Esophagus (tissue), 2 donors: ENCODE data around the gene DNASE1L1. TPM values are rescaled to one million over a fixed set of nuclear protein-coding genes. Genes with fewer than 3 reads are reported as not detected.

Experiments
- H3K27ac ChIP-seq, 2 donors: one replicate each; pipeline ENCODE4 v1.5.1; 2013; ENCODE audit warnings: low read depth in 2 of 2, mild to moderate bottlenecking in 2 of 2, inconsistent platforms in 1 of 2, low read length in 1 of 2, moderate library complexity in 1 of 2
- H3K27me3 ChIP-seq, 2 donors: one replicate each; pipeline ENCODE4 v1.6.1; 2013; ENCODE audit warnings: low read length in 2 of 2, control low read depth in 1 of 2, mild to moderate bottlenecking in 1 of 2; ENCODE audit not compliant: insufficient read depth in 2 of 2, control insufficient read depth in 1 of 2
- H3K36me3 ChIP-seq, 2 donors: one replicate each; pipeline ENCODE4 v1.6.1; 2013; ENCODE audit warnings: low read length in 1 of 2; ENCODE audit not compliant: control insufficient read depth in 2 of 2, insufficient read depth in 2 of 2
- H3K4me1 ChIP-seq, 2 donors: one replicate each; pipeline ENCODE4 v1.6.1; 2013; ENCODE audit warnings: low read length in 1 of 2; ENCODE audit not compliant: control insufficient read depth in 2 of 2, insufficient read depth in 2 of 2
- H3K4me3 ChIP-seq, 2 donors: one replicate each; pipeline ENCODE4 v1.5.1; 2013; ENCODE audit warnings: low read length in 2 of 2, mild to moderate bottlenecking in 2 of 2, low read depth in 1 of 2, moderate library complexity in 1 of 2
- H3K9me3 ChIP-seq, 2 donors: one replicate each; pipeline ENCODE4 v1.6.1; 2013; ENCODE audit warnings: mild to moderate bottlenecking in 2 of 2, low read depth in 1 of 2, low read length in 1 of 2, moderate library complexity in 1 of 2; ENCODE audit not compliant: control insufficient read depth in 2 of 2, insufficient read depth in 1 of 2
- WGBS, 2 donors: extraction: QIAGEN DNeasy Blood & Tissue Kit; methylation state at CpG; one replicate each; pipeline ENCODE4 v1.1.7; 2013; 5-methylcytosine and 5-hydroxymethylcytosine counted together
- polyA plus RNA-seq, 2 donors: library from polyadenylated mRNA; stranded (reverse); fragments of 200-250 nt; gene quantifications; one replicate each; pipeline ENCODE4 v1.2.3, GENCODE V29; 2013
- donor health status: healthy with polysubstance abuse.
- donor health status: Bipolar disorder and iron deficiency.

DNASE1L1 gene
- polyA plus RNA-seq, 2 donors = 20.1 to 20.3 TPM

DNA sequence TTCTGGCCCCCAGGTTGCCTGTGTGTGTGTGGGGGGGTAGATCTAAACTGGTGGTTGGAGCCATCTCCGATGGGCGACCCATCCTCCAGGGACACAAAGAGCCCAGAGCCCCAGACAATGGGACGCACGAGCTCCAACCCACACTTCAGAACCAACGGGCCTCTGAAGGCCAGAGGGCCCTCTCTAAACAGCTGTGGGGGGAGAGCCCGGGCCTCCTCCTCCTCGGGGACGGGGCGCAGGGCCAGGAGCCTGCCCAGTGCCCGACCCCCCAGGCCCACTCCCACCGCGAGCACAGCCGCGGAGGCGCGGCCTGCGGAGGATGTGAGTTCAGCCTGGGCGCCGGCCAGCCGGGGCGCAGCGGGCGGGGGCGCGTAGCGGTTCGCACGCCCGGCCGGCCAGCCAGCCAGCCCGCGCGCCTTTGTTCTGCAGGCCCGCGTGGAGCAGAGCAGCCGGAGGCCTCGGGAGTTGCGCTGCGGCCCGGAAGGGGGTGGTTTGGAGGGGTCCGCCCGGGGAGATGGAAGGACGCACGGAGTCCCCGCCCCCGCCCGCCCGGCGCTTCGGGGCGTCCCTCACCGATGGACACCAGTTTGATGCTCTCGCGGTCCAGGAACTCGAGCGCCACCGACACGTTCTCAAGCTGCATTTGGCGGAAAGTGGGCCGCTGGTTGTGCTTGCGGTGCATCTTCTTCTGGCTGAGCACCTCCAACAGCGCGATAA is 38.6 kb downstream of the DNASE1L1 start:
- Histone ChIP-seq H3K9me3 (peaks cover 0 to 8% of the 10 kb centered on the region in 2 donors), H3K4me1 (peaks cover 0 to 14% of the 10 kb centered on the region in 2 donors), H3K27ac (peak overlapping the region; percentile 90 to 94), H3K27me3 (no peaks in the 10 kb centered on the region), H3K4me3 (peak overlapping the region; percentile 57 to 75), H3K36me3 (peaks cover 0 to 25% of the 10 kb centered on the region in 2 donors)
- 0 to 18% methylated on average over 61 to 63 of the region's 63 CpGs for WGBS, 2 donors

GRCh38 chrX:154369449-154370299 is 39.4 kb downstream of the DNASE1L1 start:
- Histone ChIP-seq H3K4me1 (peaks cover 0 to 14% of the 10 kb centered on the region in 2 donors), H3K9me3 (peaks cover 0 to 6% of the 10 kb centered on the region in 2 donors)
- 3 to 37% methylated on average over 13 of the region's 13 CpGs for WGBS, 2 donors

GRCh38 chrX:154368630-154369448 is 40.2 kb downstream of the DNASE1L1 start:
- 4 to 27% methylated on average over 15 to 16 of the region's 16 CpGs for WGBS, 2 donors
- Histone ChIP-seq H3K4me3 (peak overlapping the region; percentile 46 to 57), H3K27ac (peak overlapping the region; percentile 86 to 94), H3K4me1 (peaks cover 0 to 14% of the 10 kb centered on the region in 2 donors), H3K36me3 (peaks cover 0 to 40% of the 10 kb centered on the region in 2 donors), H3K27me3 (no peaks in the 10 kb centered on the region), H3K9me3 (peaks cover 0 to 6% of the 10 kb centered on the region in 2 donors)

More at GRCh38 chrX:154369449-154370299, 39.4 kb downstream of the DNASE1L1 start:
- Histone ChIP-seq H3K27ac (peak overlapping the region; percentile 90 to 94), H3K36me3 (peaks cover 0 to 32% of the 10 kb centered on the region in 2 donors), H3K27me3 (no peaks in the 10 kb centered on the region), H3K4me3 (peak overlapping the region; percentile 57 to 75)

GRCh38 chrX:154367474-154368308 is 41.4 kb downstream of the DNASE1L1 start:
- Histone ChIP-seq H3K27ac (peak overlapping the region; percentile 86 to 94), H3K27me3 (no peaks in the 10 kb centered on the region), H3K4me3 (no peak overlapping the region), H3K36me3 (peaks cover 0 to 44% of the 10 kb centered on the region in 2 donors), H3K4me1 (peaks cover 0 to 14% of the 10 kb centered on the region in 2 donors), H3K9me3 (peaks cover 0 to 6% of the 10 kb centered on the region in 2 donors)
- 69 to 82% methylated on average over 31 of the region's 31 CpGs for WGBS, 2 donors

DNA sequence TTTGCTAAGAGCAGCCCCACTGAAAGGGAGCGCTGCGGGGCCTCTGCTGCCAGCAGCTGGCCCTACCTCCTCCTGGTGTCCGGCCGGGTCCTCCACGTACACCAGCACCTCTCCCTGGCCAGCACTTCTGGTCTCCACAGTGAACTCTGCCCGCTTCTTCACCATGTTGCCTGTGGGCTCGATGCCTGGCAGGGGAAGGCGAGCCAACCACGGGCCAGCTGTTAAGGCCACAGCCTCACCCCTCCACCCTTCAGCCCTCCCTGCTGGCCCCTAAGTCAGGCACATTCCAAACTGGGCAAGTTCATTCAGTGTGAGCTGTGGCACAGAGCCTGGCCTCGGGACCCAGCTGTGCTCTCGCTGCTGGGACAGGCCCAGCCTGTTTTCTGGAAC is 42.4 kb downstream of the DNASE1L1 start:
- Histone ChIP-seq H3K27me3 (no peaks in the 10 kb centered on the region), H3K27ac (peak overlapping the region; percentile 63 to 86), H3K4me1 (peaks cover 0 to 9% of the 10 kb centered on the region in 2 donors), H3K36me3 (peaks cover 0 to 54% of the 10 kb centered on the region in 2 donors), H3K9me3 (peaks cover 0 to 6% of the 10 kb centered on the region in 2 donors), H3K4me3 (no peak overlapping the region)
- WGBS, 2 donors = 53 to 83% methylated on average over 11 of the region's 11 CpGs

- WGBS, 2 donors = 75 to 82% methylated on average over 30 to 32 of the region's 32 CpGs
- Histone ChIP-seq H3K27ac (peak overlapping the region; percentile 54 to 86), H3K4me3 (no peak overlapping the region), H3K4me1 (peaks cover 0 to 9% of the 10 kb centered on the region in 2 donors), H3K27me3 (no peaks in the 10 kb centered on the region), H3K9me3 (peaks cover 0 to 2% of the 10 kb centered on the region in 2 donors), H3K36me3 (peaks cover 0 to 59% of the 10 kb centered on the region in 2 donors)
Measured at GRCh38 chrX:154365997-154366665, 42.9 kb downstream of the DNASE1L1 start.

DNA sequence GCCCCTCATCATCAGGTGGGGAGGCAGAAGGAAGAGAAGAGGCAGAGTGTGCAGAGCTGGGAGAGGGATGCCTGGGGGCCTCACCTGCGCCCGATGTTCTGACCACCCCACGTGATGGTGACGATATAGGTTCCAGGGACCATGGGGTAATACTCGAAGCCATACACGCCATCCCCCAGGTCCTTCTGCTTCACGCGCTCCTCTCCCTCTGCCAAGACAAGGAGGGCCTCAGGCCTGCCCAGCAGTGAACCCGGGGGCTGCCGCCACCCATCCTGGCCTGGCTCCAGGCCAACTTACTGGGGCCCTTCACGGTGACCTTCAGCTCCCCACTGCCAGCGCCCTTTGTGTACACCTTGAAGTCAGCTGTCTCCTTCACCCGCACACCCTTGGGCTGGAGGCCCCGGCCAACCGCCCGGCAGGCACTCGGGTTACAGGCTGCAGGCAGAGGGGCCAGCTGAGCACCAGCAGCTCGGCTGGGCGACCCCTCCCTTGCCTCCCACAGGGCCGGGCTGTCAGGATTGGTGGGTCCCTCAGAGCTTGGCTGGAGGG is 43.9 kb downstream of the DNASE1L1 start:
- Histone ChIP-seq H3K36me3 (peaks cover 0 to 65% of the 10 kb centered on the region in 2 donors), H3K27me3 (no peaks in the 10 kb centered on the region), H3K4me3 (no peak overlapping the region), H3K9me3 (no peaks in the 10 kb centered on the region), H3K27ac (peak overlapping the region in 1 of 2 donors; percentile 30), H3K4me1 (peaks cover 0 to 9% of the 10 kb centered on the region in 2 donors)
- 65% methylated on average over 17 to 20 of the region's 20 CpGs for WGBS, 2 donors
